ENCODE measurements around the gene TBC1D1. TPM values are rescaled to one million over a fixed set of nuclear protein-coding genes. Genes with fewer than 3 reads are reported as not detected.
A peak's percentile ranks its signal among the peaks of the same experiment; 100 is the strongest.

TBC1D1 gene
- polyA plus RNA-seq, 3 donors = 23.3 to 70.0 (median 31.5) TPM

DNA sequence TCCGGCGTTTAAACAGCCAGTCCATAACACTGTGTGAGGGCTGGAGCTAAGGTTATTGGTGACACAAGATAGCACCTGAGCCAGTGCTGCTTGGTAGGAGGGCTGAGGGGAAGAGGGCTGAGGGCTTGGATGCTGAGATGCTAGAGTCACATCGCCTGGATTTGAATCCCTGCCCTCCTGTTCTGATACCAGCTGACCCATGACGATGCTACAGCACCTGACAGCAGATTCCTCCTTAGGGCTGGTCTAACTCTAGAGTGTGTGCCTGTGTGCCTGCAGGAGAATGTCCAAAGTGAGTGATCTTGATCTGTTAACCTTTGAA is 171.9 kb downstream of the TBC1D1 start:
- H3K4me3 Mint-ChIP-seq = no peak overlapping the region
- H3K9me3 Mint-ChIP-seq = no peaks in the 10 kb centered on the region
- peaks cover 16% of the 10 kb centered on the region for H3K4me1 Mint-ChIP-seq
- Histone ChIP-seq H3K79me2 (ENCODE audit: insufficient read depth, low read length) (peaks cover 9% of the 10 kb centered on the region), H4K20me1 (ENCODE audit: insufficient read depth, low read length) (no peaks in the 10 kb centered on the region), H3K4me2 (replicated peaks; ENCODE audit: extremely low read depth, low read length, poor library complexity, severe bottlenecking) (no peak overlapping the region), H3K9ac (ENCODE audit: insufficient read depth, low read length, poor library complexity, severe bottlenecking) (no peak overlapping the region), H3K36me3 (replicated peaks in 1 of 2; ENCODE audit: control insufficient read depth in 1 of 2, insufficient read depth in 2 of 2, low read length in 2 of 2) (peaks cover 51 to 73% of the 10 kb centered on the region in 2 donors), H3K27me3 (ENCODE audit: control insufficient read depth in 2 of 2, insufficient read depth in 2 of 2, low read length in 2 of 2) (no peaks in the 10 kb centered on the region), H3K9me3 (replicated peaks in 1 of 2; ENCODE audit: control insufficient read depth in 1 of 2, insufficient read depth in 1 of 2, low read length in 2 of 2) (no peaks in the 10 kb centered on the region), H2AFZ (ENCODE audit: insufficient read depth, low read depth, low read length, poor library complexity, severe bottlenecking) (no peak overlapping the region), H3K4me3 (replicated peaks in 1 of 3; ENCODE audit: low read depth in 2 of 3, low read length in 3 of 3) (no peak overlapping the region), H3K4me1 (ENCODE audit: control insufficient read depth in 1 of 2, insufficient read depth in 2 of 2, low read length in 2 of 2) (peaks cover 10 to 11% of the 10 kb centered on the region in 2 donors), H3K27ac (ENCODE audit: low read depth in 1 of 2, low read length in 2 of 2) (no peak overlapping the region)
- no peak for DNase-seq
- intact Hi-C loops (cut with micrococcal nuclease) = loop anchor here (1.0 to 10.0 kb wide), 6 partner anchors 20 to 668 kb away; no protein-coding TSS in a partner anchor
- 100% methylated on average over 3 of the region's 4 CpGs for WGBS (ENCODE audit: insufficient coverage)
- TF ChIP-seq, protein P1, sequence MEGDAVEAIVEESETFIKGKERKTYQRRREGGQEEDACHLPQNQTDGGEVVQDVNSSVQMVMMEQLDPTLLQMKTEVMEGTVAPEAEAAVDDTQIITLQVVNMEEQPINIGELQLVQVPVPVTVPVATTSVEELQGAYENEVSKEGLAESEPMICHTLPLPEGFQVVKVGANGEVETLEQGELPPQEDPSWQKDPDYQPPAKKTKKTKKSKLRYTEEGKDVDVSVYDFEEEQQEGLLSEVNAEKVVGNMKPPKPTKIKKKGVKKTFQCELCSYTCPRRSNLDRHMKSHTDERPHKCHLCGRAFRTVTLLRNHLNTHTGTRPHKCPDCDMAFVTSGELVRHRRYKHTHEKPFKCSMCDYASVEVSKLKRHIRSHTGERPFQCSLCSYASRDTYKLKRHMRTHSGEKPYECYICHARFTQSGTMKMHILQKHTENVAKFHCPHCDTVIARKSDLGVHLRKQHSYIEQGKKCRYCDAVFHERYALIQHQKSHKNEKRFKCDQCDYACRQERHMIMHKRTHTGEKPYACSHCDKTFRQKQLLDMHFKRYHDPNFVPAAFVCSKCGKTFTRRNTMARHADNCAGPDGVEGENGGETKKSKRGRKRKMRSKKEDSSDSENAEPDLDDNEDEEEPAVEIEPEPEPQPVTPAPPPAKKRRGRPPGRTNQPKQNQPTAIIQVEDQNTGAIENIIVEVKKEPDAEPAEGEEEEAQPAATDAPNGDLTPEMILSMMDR (IDR thresholded peaks at IDR 0.05) = no peak
- H3K36me3 Mint-ChIP-seq = peaks cover 53 to 70% of the 10 kb centered on the region in 2 donors
- peak overlapping the region in 5 of 7 donors; percentile 0 to 84 (median 63) for H3K27ac Mint-ChIP-seq
- H3K27me3 Mint-ChIP-seq (ENCODE audit: low read depth in 3 of 3) = no peaks in the 10 kb centered on the region

DNA sequence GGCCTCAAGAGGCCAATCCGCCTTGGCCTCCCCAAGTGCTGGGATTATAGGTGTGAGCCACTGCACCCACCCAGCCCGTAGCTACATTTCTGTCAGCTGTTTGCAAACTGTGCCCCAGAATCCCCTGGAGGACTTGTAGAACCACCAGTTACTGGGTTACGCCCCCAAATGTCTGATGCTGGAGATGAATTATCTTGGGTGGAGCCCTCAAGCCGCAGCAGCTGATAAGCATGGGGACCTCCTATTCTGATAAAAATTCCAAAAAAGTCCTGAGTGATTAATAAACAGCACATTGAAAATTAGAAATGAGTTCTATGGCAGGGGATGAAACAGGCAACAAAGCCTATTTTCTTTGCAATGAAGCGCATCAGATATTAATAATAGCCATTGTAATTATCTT is 174.3 kb downstream of the TBC1D1 start:
- Mint-ChIP-seq H3K4me3 (no peak overlapping the region), H3K27me3 (ENCODE audit: low read depth in 3 of 3) (no peaks in the 10 kb centered on the region), H3K36me3 (peaks cover 44 to 61% of the 10 kb centered on the region in 2 donors), H3K27ac (peak overlapping the region in 1 of 7 donors; percentile 57), H3K4me1 (peaks cover 34% of the 10 kb centered on the region), H3K9me3 (no peaks in the 10 kb centered on the region)
- Histone ChIP-seq H3K9ac (ENCODE audit: insufficient read depth, low read length, poor library complexity, severe bottlenecking) (no peak overlapping the region), H3K4me3 (replicated peaks in 1 of 3; ENCODE audit: low read depth in 2 of 3, low read length in 3 of 3) (no peak overlapping the region), H3K4me1 (ENCODE audit: control insufficient read depth in 1 of 2, insufficient read depth in 2 of 2, low read length in 2 of 2) (peaks cover 20 to 26% of the 10 kb centered on the region in 2 donors), H3K4me2 (replicated peaks; ENCODE audit: extremely low read depth, low read length, poor library complexity, severe bottlenecking) (no peak overlapping the region), H3K79me2 (ENCODE audit: insufficient read depth, low read length) (peaks cover 13% of the 10 kb centered on the region), H3K27me3 (ENCODE audit: control insufficient read depth in 2 of 2, insufficient read depth in 2 of 2, low read length in 2 of 2) (no peaks in the 10 kb centered on the region), H4K20me1 (ENCODE audit: insufficient read depth, low read length) (no peaks in the 10 kb centered on the region), H3K9me3 (replicated peaks in 1 of 2; ENCODE audit: control insufficient read depth in 1 of 2, insufficient read depth in 1 of 2, low read length in 2 of 2) (no peaks in the 10 kb centered on the region), H3K36me3 (replicated peaks in 1 of 2; ENCODE audit: control insufficient read depth in 1 of 2, insufficient read depth in 2 of 2, low read length in 2 of 2) (peaks cover 37 to 60% of the 10 kb centered on the region in 2 donors), H2AFZ (ENCODE audit: insufficient read depth, low read depth, low read length, poor library complexity, severe bottlenecking) (no peak overlapping the region), H3K27ac (ENCODE audit: low read depth in 1 of 2, low read length in 2 of 2) (no peak overlapping the region)
- DNase-seq = no peak
- TF ChIP-seq, protein P1 (IDR thresholded peaks at IDR 0.05) = no peak
- intact Hi-C loops (cut with micrococcal nuclease) = loop anchor here (10.0 kb wide), 2 partner anchors 250 to 610 kb away; no protein-coding TSS in a partner anchor
- 100% methylated on average over 2 of the region's 5 CpGs for WGBS (ENCODE audit: insufficient coverage)

Measured in CD14-positive monocyte (primary cell).